OCI-LY7 (cell line): Measurements from ENCODE around the gene MLLT3. TPM values are rescaled to one million over a fixed set of nuclear protein-coding genes. Genes with fewer than 3 reads are reported as not detected.

Experiments
- BruUV-seq: library from RNA; stranded (reverse); fragments of 400-500 nt; replicated peaks from 2 replicates; lab custom pipeline; 2021; lab: Mats Ljungman, UMichigan
- CTCF ChIA-PET: fragments of 300-600 bp; sonication (Branson Sonifier 250); formaldehyde crosslinking; loops from one replicate; lab custom pipeline; 2022; ENCODE audit warnings: antibody characterized with exemption; ENCODE audit not compliant: unreplicated experiment; lab: Charles Lee
- POLR2A ChIA-PET: fragments of 300-600 bp; sonication (Branson Sonifier 250); formaldehyde crosslinking; loops from one replicate; lab custom pipeline; 2022; ENCODE audit warnings: antibody characterized with exemption; lab: Charles Lee
- DNase-seq: peaks from one replicate; pipeline ENCODE4 v3.0.0-alpha.2; 2015; ENCODE audit warnings: low spot score
- H2AFZ ChIP-seq: fragments of 200-600 bp; sonication (generic), shearing (Covaris generic); 2 replicates; pipeline ENCODE4 v1.6.1; 2014; ENCODE audit warnings: mild to moderate bottlenecking, antibody characterized with exemption, low read length, moderate library complexity
- H3K27ac ChIP-seq: fragments of 200-600 bp; sonication (generic); 2 replicates; pipeline ENCODE4 v1.5.1; 2014; ENCODE audit warnings: mixed run types, low read depth, mild to moderate bottlenecking, moderate library complexity, low read length, inconsistent platforms; ENCODE audit not compliant: poor library complexity, severe bottlenecking
- H3K36me3 ChIP-seq: fragments of 200-600 bp; sonication (generic); 2 replicates; pipeline ENCODE4 v1.6.1; 2014; ENCODE audit warnings: mild to moderate bottlenecking, antibody characterized with exemption, low read length, moderate library complexity, mixed read lengths; ENCODE audit not compliant: insufficient read depth
- H3K4me1 ChIP-seq: fragments of 200-600 bp; sonication (generic); 2 replicates; pipeline ENCODE4 v1.5.1; 2014; ENCODE audit warnings: mild to moderate bottlenecking, low read length; ENCODE audit not compliant: insufficient read depth, poor library complexity, severe bottlenecking
- H3K4me2 ChIP-seq: fragments of 200-600 bp; sonication (generic); 2 replicates; pipeline ENCODE4 v1.6.1; 2014; ENCODE audit warnings: mild to moderate bottlenecking, low read length
- H3K4me3 ChIP-seq: fragments of 200-600 bp; sonication (generic); 2 replicates; pipeline ENCODE4 v1.5.1; 2014; ENCODE audit warnings: mild to moderate bottlenecking, low read depth, low read length; ENCODE audit not compliant: poor library complexity, severe bottlenecking
- H3K79me2 ChIP-seq: fragments of 200-600 bp; sonication (generic); 2 replicates; pipeline ENCODE4 v1.6.1; 2016; ENCODE audit warnings: low read depth, mild to moderate bottlenecking, low read length, moderate library complexity, mixed read lengths; ENCODE audit not compliant: insufficient read depth
- H3K9me2 ChIP-seq: fragments of 200-600 bp; sonication (generic); 2 replicates; pipeline ENCODE4 v1.6.1; 2016; ENCODE audit warnings: mild to moderate bottlenecking, low read length, mixed read lengths; ENCODE audit not compliant: insufficient read depth
- H3K9me3 ChIP-seq: fragments of 200-600 bp; sonication (generic); 2 replicates; pipeline ENCODE4 v1.6.1; 2014; ENCODE audit warnings: mild to moderate bottlenecking, mixed run types, low read length, mixed read lengths
- H4K20me1 ChIP-seq: fragments of 200-600 bp; sonication (generic); 2 replicates; pipeline ENCODE4 v1.6.1; 2014; ENCODE audit warnings: mild to moderate bottlenecking, antibody characterized with exemption, low read length, moderate library complexity, mixed read lengths; ENCODE audit not compliant: insufficient read depth
- EZH2phosphoT487 ChIP-seq: fragments of 200-600 bp; sonication (generic); IDR thresholded peaks from 2 replicates; pipeline ENCODE4 v1.6.1; 2018; ENCODE audit warnings: low read depth, borderline replicate concordance, mild to moderate bottlenecking, mixed run types, antibody characterized with exemption, low read length, moderate library complexity, mixed read lengths
- intact Hi-C: fragments of 100-400 bp; cut with micrococcal nuclease; formaldehyde crosslinking; loops from one replicate; pipeline ENCODE4 v1.10.0; 2022; ENCODE audit not compliant: unreplicated experiment
- total RNA-seq, 2 experiments: library from RNA; depleted of rRNA in 1 of 2; stranded (reverse); fragments of >200 nt in 1 of 2; shearing (Covaris generic) in 1 of 2; gene quantifications; 2 replicates each; pipeline ENCODE4 v1.2.3, GENCODE V29; 2014 to 2022
- TF ChIP-seq, protein P1 (sequence below): fragments of 200-600 bp; sonication (generic); conservative IDR thresholded peaks from 2 replicates; pipeline ENCODE4 v1.5.1; 2014; ENCODE audit warnings: mild to moderate bottlenecking, antibody characterized with exemption, low read length, moderate library complexity, mixed read lengths

MLLT3 gene
- total RNA-seq, 2 experiments from 2014 or later: 7.1 to 9.9 TPM

DNA sequence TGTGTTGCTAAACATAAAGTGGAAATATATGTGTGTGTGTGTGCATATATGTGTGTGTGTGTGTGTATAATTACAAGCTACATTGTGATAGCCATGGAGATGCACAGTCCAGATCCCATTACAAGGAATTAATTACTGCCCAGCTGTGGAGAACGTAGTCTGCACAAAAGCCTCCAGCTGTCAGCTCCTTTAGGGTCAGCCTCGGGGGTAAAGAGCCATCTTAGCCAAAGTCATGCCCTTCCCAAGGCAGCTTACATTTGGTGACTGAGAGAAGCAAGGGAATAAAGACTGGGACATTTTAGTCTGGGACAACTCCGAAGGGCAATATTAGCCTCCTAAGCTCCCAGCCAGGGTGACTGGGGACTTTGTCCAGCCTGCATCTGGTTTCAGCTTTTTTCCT lies 39.9 kb upstream of the MLLT3 start:
- Histone ChIP-seq H3K9me2 (no peaks in the 10 kb centered on the region), H3K9me3 (no peaks in the 10 kb centered on the region), H3K27ac (no peak overlapping the region), H3K36me3 (no peaks in the 10 kb centered on the region), H3K4me2 (no peak overlapping the region), H3K4me1 (no peaks in the 10 kb centered on the region), H2AFZ (no peak overlapping the region), H4K20me1 (no peaks in the 10 kb centered on the region), H3K79me2 (no peaks in the 10 kb centered on the region), H3K4me3 (no peak overlapping the region)
- ChIA-PET POLR2A (no interaction called here), CTCF (no interaction called here)
- BruUV-seq: no TSS peak
- TF ChIP-seq, protein P1, sequence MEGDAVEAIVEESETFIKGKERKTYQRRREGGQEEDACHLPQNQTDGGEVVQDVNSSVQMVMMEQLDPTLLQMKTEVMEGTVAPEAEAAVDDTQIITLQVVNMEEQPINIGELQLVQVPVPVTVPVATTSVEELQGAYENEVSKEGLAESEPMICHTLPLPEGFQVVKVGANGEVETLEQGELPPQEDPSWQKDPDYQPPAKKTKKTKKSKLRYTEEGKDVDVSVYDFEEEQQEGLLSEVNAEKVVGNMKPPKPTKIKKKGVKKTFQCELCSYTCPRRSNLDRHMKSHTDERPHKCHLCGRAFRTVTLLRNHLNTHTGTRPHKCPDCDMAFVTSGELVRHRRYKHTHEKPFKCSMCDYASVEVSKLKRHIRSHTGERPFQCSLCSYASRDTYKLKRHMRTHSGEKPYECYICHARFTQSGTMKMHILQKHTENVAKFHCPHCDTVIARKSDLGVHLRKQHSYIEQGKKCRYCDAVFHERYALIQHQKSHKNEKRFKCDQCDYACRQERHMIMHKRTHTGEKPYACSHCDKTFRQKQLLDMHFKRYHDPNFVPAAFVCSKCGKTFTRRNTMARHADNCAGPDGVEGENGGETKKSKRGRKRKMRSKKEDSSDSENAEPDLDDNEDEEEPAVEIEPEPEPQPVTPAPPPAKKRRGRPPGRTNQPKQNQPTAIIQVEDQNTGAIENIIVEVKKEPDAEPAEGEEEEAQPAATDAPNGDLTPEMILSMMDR: no peak
- no peak for TF ChIP-seq EZH2phosphoT487
- DNase-seq: no peak
- intact Hi-C loops: no loop called here

DNA sequence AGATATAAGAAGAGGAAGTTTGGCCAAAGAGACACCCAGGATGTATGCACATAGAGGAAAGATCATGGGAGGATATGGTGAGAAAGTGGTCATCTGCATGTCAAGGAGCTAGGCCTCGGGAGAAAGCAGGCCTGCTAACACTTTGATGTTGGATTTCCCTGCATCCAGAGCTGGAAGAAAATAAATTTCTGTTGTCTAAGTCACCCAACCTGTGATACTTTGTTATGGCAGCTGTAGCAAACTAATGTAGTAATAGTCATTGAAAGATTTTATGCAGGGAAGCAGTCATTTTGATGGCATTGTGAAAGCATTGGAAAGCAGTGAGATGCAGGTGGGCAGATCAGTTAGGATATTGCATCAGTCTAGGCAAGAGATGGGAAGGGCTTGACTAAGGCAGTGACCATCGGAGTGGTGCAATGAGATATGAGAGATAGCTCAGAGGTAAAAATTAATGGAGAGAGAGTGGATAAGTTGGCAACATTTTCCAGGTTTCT lies 37.2 kb upstream of the MLLT3 start:
- POLR2A ChIA-PET: interaction anchor here (0.9 kb wide), 1 partner anchor 15 kb away, joined by 3 read pairs; no protein-coding TSS in a partner anchor

More for the DNA sequence above, 37.2 kb upstream of the MLLT3 start:
- H3K4me3 ChIP-seq: no peak overlapping the region
- intact Hi-C loops: no loop called here
- no peaks in the 10 kb centered on the region for H3K9me3 ChIP-seq
- CTCF ChIA-PET: interaction anchor here (0.9 kb wide), 1 partner anchor 24 kb away, joined by 3 read pairs; the partner anchor contains the start of gene FOCAD
- no peaks in the 10 kb centered on the region for H4K20me1 ChIP-seq
- no peak overlapping the region for H2AFZ ChIP-seq
- H3K36me3 ChIP-seq: no peaks in the 10 kb centered on the region
- no peak overlapping the region for H3K4me2 ChIP-seq
- H3K4me1 ChIP-seq: no peaks in the 10 kb centered on the region
- H3K27ac ChIP-seq: no peak overlapping the region
- no TSS peak for BruUV-seq
- no peaks in the 10 kb centered on the region for H3K9me2 ChIP-seq
- TF ChIP-seq, protein P1: no peak
- TF ChIP-seq EZH2phosphoT487: no peak
- no peak for DNase-seq
- no peaks in the 10 kb centered on the region for H3K79me2 ChIP-seq
